Measurements from ENCODE around the gene FAM136A. TPM values are rescaled to one million over a fixed set of nuclear protein-coding genes. Genes with fewer than 3 reads are reported as not detected.
"Not testable (repeated sequence)": the region's sequence is repeated elsewhere in the genome, so short reads cannot be mapped to it uniquely, and the experiment has no call there.

Gene FAM136A
- total and polyA plus RNA-seq, 8 donors: 25.6 to 58.2 (median 50.8) TPM

GRCh38 chr2:70283500-70284191 lies 18.2 kb downstream of the FAM136A start:
- DNase-seq: no peak
- no peak for TF ChIP-seq CTCF (IDR thresholded peaks at IDR 0.05)
- ATAC-seq: no peak
- Histone ChIP-seq H3K4me3 (no peak overlapping the region), H3K27ac (no peak overlapping the region), H3K4me1 (peaks cover 0 to 13% of the 10 kb centered on the region in 2 donors), H3K9me3 (no peaks in the 10 kb centered on the region), H3K36me3 (peaks cover 0 to 100% of the 10 kb centered on the region in 2 donors), H3K27me3 (no peaks in the 10 kb centered on the region)
- intact Hi-C loops (cut with DNase I): no loop called here

GRCh38 chr2:70282439-70282838 lies 19.4 kb downstream of the FAM136A start:
- Histone ChIP-seq H3K9me3 (no peaks in the 10 kb centered on the region), H3K27ac (no peak overlapping the region), H3K4me1 (peaks cover 0 to 13% of the 10 kb centered on the region in 2 donors), H3K27me3 (no peaks in the 10 kb centered on the region), H3K36me3 (peaks cover 0 to 98% of the 10 kb centered on the region in 2 donors), H3K4me3 (no peak overlapping the region)
- DNase-seq: no peak
- TF ChIP-seq CTCF (IDR thresholded peaks at IDR 0.05): no peak
- intact Hi-C loops (cut with DNase I): no loop called here
- ATAC-seq: no peak

GRCh38 chr2:70280242-70280798 lies 21.5 kb downstream of the FAM136A start:
- Histone ChIP-seq H3K36me3 (peaks cover 0 to 97% of the 10 kb centered on the region in 2 donors), H3K27me3 (no peaks in the 10 kb centered on the region), H3K27ac (no peak overlapping the region), H3K4me3 (no peak overlapping the region), H3K4me1 (peaks cover 0 to 13% of the 10 kb centered on the region in 2 donors), H3K9me3 (no peaks in the 10 kb centered on the region)
- no peak for TF ChIP-seq CTCF (IDR thresholded peaks at IDR 0.05)
- intact Hi-C loops (cut with DNase I): no loop called here
- ATAC-seq (no peak), DNase-seq (no peak)

DNA sequence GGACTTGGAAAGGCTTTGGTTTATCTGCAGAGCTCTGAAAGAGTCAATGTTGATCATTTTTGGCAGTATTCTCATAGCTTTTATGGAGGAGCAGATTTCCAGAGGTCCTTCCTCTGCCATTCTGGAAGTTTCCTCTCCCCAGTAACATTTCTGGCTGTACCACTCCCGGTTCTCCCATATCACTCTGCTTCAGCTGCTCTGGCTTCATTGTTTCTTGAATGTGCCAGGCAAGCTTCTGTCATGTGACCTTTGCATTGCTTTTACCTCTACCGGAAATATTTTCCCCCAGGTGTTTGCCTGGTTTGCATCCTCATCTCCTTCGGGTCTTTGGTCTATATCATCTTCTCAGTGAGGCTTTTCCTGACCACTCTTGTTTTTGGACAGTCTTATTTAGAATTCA lies 31.5 kb downstream of the FAM136A start:
- Histone ChIP-seq H3K9me3 (no peaks in the 10 kb centered on the region), H3K4me1 (no peaks in the 10 kb centered on the region), H3K4me3 (no peak overlapping the region), H3K27ac (no peak overlapping the region), H3K27me3 (no peaks in the 10 kb centered on the region), H3K36me3 (peaks cover 0 to 25% of the 10 kb centered on the region in 2 donors)
- intact Hi-C loops (cut with DNase I): no loop called here
- TF ChIP-seq CTCF (IDR thresholded peaks at IDR 0.05): no peak
- DNase-seq (no peak), ATAC-seq (no peak)

- H3K27ac ChIP-seq; intact Hi-C loops (cut with DNase I); DNase-seq; ATAC-seq; H3K4me3 ChIP-seq; H3K27me3 ChIP-seq; H3K4me1 ChIP-seq; H3K9me3 ChIP-seq: not testable (repeated sequence)
- peaks cover 0 to 25% of the 10 kb centered on the region in 2 donors for H3K36me3 ChIP-seq
Measured at GRCh38 chr2:70269422-70270302, 32.2 kb downstream of the FAM136A start.

GRCh38 chr2:70266925-70267324 lies 34.9 kb downstream of the FAM136A start:
- ATAC-seq; H3K4me1 ChIP-seq; H3K9me3 ChIP-seq; H3K27ac ChIP-seq; H3K27me3 ChIP-seq; H3K4me3 ChIP-seq; DNase-seq; intact Hi-C loops (cut with DNase I): not testable (repeated sequence)
- peaks cover 0 to 39% of the 10 kb centered on the region in 2 donors for H3K36me3 ChIP-seq

All from left lung (tissue), 10 donors.